T-helper 2 cell (primary cell): Measurements from ENCODE around the gene AP3S2.

Experiments
- DNase-seq, 5 experiments: peaks; one replicate each; pipeline versions ENCODE4 v3.0.0 to v3.0.0-alpha.2; 2012 to 2022

Gene AP3S2

GRCh38 chr15:89830639-89831038 is 63.2 kb downstream of the AP3S2 start:
- no peak for DNase-seq

GRCh38 chr15:89829616-89830440 is 64.0 kb downstream of the AP3S2 start:
- DNase-seq = no peak

GRCh38 chr15:89829161-89829560 is 64.6 kb downstream of the AP3S2 start:
- DNase-seq = no peak

- no peak for DNase-seq
Observed at GRCh38 chr15:89828281-89829145, 65.3 kb downstream of the AP3S2 start.

GRCh38 chr15:89827829-89828228 is 66.0 kb downstream of the AP3S2 start:
- DNase-seq = no peak

- no peak for DNase-seq
Observed at GRCh38 chr15:89826671-89827655, 66.8 kb downstream of the AP3S2 start.

GRCh38 chr15:89825271-89825940 is 68.4 kb downstream of the AP3S2 start:
- no peak for DNase-seq

- DNase-seq = no peak
Observed at GRCh38 chr15:89824607-89824867, 69.3 kb downstream of the AP3S2 start.

- DNase-seq = no peak
Observed at GRCh38 chr15:89823836-89824606, 69.8 kb downstream of the AP3S2 start.

GRCh38 chr15:89822951-89823711 is 70.7 kb downstream of the AP3S2 start:
- DNase-seq = no peak

- DNase-seq = no peak
Observed at GRCh38 chr15:89822611-89822950, 71.2 kb downstream of the AP3S2 start.

GRCh38 chr15:89822026-89822425 is 71.8 kb downstream of the AP3S2 start:
- no peak for DNase-seq

GRCh38 chr15:89820666-89821611 is 72.9 kb downstream of the AP3S2 start:
- DNase-seq = no peak

GRCh38 chr15:89818287-89818686 is 75.5 kb downstream of the AP3S2 start:
- no peak for DNase-seq

- DNase-seq = no peak
Observed at GRCh38 chr15:89817701-89818280, 76.0 kb downstream of the AP3S2 start.

- no peak for DNase-seq
Observed at GRCh38 chr15:89815769-89816168, 78.0 kb downstream of the AP3S2 start.

- no peak for DNase-seq
Observed at GRCh38 chr15:89814112-89814742, 79.6 kb downstream of the AP3S2 start.

- DNase-seq = no peak
Observed at GRCh38 chr15:89813381-89814111, 80.2 kb downstream of the AP3S2 start.
